ENCODE measurements around the gene UPF1. TPM values are rescaled to one million over a fixed set of nuclear protein-coding genes. Genes with fewer than 3 reads are reported as not detected.
"Not testable (repeated sequence)": the region's sequence is repeated elsewhere in the genome, so short reads cannot be mapped to it uniquely, and the experiment has no call there.

Gene UPF1
- total and polyA plus RNA-seq, 10 donors: 31.2 to 161 (median 84.4) TPM

- Histone ChIP-seq H3K36me3 (no peaks in the 10 kb centered on the region), H3K27me3 (replicated peaks in 1 of 7) (peaks cover 0 to 41% (median 3%) of the 10 kb centered on the region in 7 donors), H3K4me1 (peaks cover 0 to 8% (median 3%) of the 10 kb centered on the region in 6 donors), H3K9me3 (no peaks in the 10 kb centered on the region), H3K27ac (no peak overlapping the region), H3K4me3 (no peak overlapping the region)
- WGBS, 5 donors: 82 to 93% (median 87%) methylated on average over 7 to 8 of the region's 8 CpGs
- DNase-seq: no peak
- no peak for TF ChIP-seq POLR2A (IDR thresholded peaks at IDR 0.05)
- intact Hi-C loops (cut with DNase I; ENCODE audit: low total_unique reads): no loop called here
These were observed 27.1 kb upstream of the UPF1 start for GRCh38 chr19:18804643-18805042.

GRCh38 chr19:18807861-18808331 is 23.9 kb upstream of the UPF1 start:
- peaks cover 0 to 10% (median 4%) of the 10 kb centered on the region in 6 donors for H3K4me1 ChIP-seq
- H3K9me3 ChIP-seq: no peaks in the 10 kb centered on the region
- 79 to 88% (median 83%) methylated on average over 19 of the region's 19 CpGs for WGBS, 5 donors
- H3K4me3 ChIP-seq: no peak overlapping the region
- no peak for TF ChIP-seq POLR2AphosphoS5 (IDR thresholded peaks at IDR 0.05)
- no peak for TF ChIP-seq CTCF (IDR thresholded peaks at IDR 0.05 in 8 of 11, conservative IDR thresholded peaks at IDR 0.05 in 3 of 11)
- TF ChIP-seq POLR2A (IDR thresholded peaks at IDR 0.05): no peak
- H3K27ac ChIP-seq: no peak overlapping the region
- intact Hi-C loops (cut with DNase I; ENCODE audit: low total_unique reads): no loop called here
- no peaks in the 10 kb centered on the region for H3K36me3 ChIP-seq
- peaks cover 0 to 22% (median 3%) of the 10 kb centered on the region in 7 donors for H3K27me3 ChIP-seq (replicated peaks in 1 of 7)
- no peak for DNase-seq

DNA sequence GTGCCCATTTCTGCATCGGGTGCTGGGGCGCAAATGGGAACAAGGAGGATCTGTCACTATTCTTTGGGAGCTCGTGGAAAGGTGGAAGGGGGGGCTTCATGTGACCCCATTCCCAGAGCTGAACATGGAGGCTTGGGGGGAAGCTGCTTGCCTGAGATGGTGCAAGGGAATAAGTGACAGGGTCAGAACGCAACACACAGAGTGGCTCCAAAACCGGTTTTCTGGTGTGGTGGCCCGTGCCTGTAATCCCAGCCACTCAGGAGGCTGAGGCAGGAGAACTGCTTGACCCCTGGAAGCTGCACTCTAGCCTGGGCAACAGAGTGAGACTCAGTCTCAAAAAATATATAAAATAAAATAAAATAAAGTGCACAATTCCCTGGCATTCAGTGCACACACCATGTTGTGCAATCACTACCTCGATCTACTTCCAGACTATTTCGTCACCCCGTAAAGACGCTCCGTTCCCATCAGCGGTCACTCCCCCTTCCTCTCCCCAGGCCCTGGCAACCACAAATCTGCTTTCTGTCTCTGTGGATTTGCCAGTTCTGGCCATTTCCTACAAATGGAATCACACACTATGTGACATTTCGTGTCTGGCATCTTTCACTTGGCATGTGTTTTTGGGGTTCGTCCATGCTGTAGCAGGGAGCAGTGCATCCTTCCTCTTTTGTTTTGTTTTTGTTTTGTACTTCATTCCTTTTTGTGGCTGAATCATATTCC is 22.4 kb upstream of the UPF1 start:
- Histone ChIP-seq H3K4me3 (no peak overlapping the region), H3K9me3 (no peaks in the 10 kb centered on the region), H3K27ac (no peak overlapping the region), H3K36me3 (no peaks in the 10 kb centered on the region), H3K4me1 (peaks cover 0 to 10% (median 4%) of the 10 kb centered on the region in 6 donors), H3K27me3 (replicated peaks in 1 of 7) (peaks cover 0 to 22% (median under 1%) of the 10 kb centered on the region in 7 donors)
- intact Hi-C loops (cut with DNase I; ENCODE audit: low total_unique reads): no loop called here
- no peak for DNase-seq
- TF ChIP-seq CTCF (IDR thresholded peaks at IDR 0.05 in 8 of 11, conservative IDR thresholded peaks at IDR 0.05 in 3 of 11) (no peak), POLR2A (IDR thresholded peaks at IDR 0.05) (no peak), POLR2AphosphoS5 (IDR thresholded peaks at IDR 0.05) (peak in 1 of 3 donors; percentile 30)
- 38 to 47% (median 42%) methylated on average over 14 of the region's 14 CpGs for WGBS, 5 donors

GRCh38 chr19:18811638-18812037 is 20.1 kb upstream of the UPF1 start:
- H3K36me3 ChIP-seq; H3K27ac ChIP-seq; H3K4me1 ChIP-seq; H3K9me3 ChIP-seq; H3K4me3 ChIP-seq; DNase-seq; intact Hi-C loops (cut with DNase I; ENCODE audit: low total_unique reads): not testable (repeated sequence)
- WGBS, 5 donors: 87 to 95% (median 93%) methylated on average over 5 of the region's 5 CpGs
- peaks cover 0 to 19% (median 0%) of the 10 kb centered on the region in 7 donors for H3K27me3 ChIP-seq (replicated peaks in 1 of 7)

- DNase-seq: no peak
- Histone ChIP-seq H3K4me1 (peaks cover 0 to 9% (median 2%) of the 10 kb centered on the region in 6 donors), H3K27me3 (replicated peaks in 1 of 7) (peaks cover 0 to 19% (median 0%) of the 10 kb centered on the region in 7 donors), H3K4me3 (no peak overlapping the region), H3K36me3 (no peaks in the 10 kb centered on the region), H3K27ac (no peak overlapping the region), H3K9me3 (no peaks in the 10 kb centered on the region)
- 66 to 89% (median 70%) methylated on average over 9 of the region's 9 CpGs for WGBS, 5 donors
- intact Hi-C loops (cut with DNase I; ENCODE audit: low total_unique reads): no loop called here
- no peak for TF ChIP-seq CTCF (IDR thresholded peaks at IDR 0.05 in 8 of 11, conservative IDR thresholded peaks at IDR 0.05 in 3 of 11)
- no peak for TF ChIP-seq POLR2AphosphoS5 (IDR thresholded peaks at IDR 0.05)
- TF ChIP-seq POLR2A (IDR thresholded peaks at IDR 0.05): no peak
These were observed 17.7 kb upstream of the UPF1 start for GRCh38 chr19:18814063-18814462.

All from spleen (tissue), 11 donors.